GM20000 (cell line): ENCODE data around the gene UTRN.
A peak's percentile ranks its signal among the peaks of the same experiment; 100 is the strongest.

Experiments
- DNase-seq: peaks from one replicate; pipeline ENCODE4 v3.0.0; 2012; ENCODE audit warnings: low spot score
- TF ChIP-seq, protein P1 (sequence below): IDR thresholded peaks from 2 replicates; pipeline ENCODE4 v1.5.1; 2012; ENCODE audit warnings: mild to moderate bottlenecking, control low read depth; ENCODE audit errors: extremely low read depth, missing control alignments

Gene UTRN

DNA sequence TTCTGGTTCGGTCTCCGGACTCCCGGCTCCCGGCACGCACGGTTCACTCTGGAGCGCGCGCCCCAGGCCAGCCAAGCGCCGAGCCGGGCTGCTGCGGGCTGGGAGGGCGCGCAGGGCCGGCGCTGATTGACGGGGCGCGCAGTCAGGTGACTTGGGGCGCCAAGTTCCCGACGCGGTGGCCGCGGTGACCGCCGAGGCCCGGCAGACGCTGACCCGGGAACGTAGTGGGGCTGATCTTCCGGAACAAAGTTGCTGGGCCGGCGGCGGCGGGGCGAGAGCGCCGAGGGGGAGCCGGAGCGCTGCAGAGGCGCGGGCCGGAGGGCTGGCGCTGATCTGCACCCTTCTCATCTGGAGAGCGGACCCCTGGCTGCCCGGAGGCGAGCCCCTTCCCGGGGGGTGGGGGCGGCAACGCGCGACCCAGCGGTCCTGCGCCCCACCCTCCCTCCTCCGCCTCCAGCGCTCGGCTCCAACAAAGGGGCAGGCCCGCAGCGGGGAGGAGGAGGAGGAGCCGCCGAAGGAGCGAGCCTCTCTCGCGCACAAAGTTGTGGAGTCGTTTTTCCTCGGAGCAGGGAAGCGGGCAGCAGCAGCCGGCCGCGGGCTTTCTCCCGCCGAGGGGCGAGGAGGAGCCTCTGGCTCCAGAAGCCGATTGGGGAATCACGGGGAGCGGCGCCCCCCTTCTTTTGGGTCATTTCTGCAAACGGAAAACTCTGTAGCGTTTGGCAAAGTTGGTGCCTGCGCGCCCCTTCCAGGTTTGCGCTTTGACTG, at the start of gene UTRN:
Gene UTRN, plus strand, starts transcription at position 553 of the 765 bp plus-strand sequence. CDS start 6,494 bp downstream, outside the sequence.
- DNase-seq, result peak; percentile 82
- TF ChIP-seq, protein P1, sequence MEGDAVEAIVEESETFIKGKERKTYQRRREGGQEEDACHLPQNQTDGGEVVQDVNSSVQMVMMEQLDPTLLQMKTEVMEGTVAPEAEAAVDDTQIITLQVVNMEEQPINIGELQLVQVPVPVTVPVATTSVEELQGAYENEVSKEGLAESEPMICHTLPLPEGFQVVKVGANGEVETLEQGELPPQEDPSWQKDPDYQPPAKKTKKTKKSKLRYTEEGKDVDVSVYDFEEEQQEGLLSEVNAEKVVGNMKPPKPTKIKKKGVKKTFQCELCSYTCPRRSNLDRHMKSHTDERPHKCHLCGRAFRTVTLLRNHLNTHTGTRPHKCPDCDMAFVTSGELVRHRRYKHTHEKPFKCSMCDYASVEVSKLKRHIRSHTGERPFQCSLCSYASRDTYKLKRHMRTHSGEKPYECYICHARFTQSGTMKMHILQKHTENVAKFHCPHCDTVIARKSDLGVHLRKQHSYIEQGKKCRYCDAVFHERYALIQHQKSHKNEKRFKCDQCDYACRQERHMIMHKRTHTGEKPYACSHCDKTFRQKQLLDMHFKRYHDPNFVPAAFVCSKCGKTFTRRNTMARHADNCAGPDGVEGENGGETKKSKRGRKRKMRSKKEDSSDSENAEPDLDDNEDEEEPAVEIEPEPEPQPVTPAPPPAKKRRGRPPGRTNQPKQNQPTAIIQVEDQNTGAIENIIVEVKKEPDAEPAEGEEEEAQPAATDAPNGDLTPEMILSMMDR, result no peak

DNA sequence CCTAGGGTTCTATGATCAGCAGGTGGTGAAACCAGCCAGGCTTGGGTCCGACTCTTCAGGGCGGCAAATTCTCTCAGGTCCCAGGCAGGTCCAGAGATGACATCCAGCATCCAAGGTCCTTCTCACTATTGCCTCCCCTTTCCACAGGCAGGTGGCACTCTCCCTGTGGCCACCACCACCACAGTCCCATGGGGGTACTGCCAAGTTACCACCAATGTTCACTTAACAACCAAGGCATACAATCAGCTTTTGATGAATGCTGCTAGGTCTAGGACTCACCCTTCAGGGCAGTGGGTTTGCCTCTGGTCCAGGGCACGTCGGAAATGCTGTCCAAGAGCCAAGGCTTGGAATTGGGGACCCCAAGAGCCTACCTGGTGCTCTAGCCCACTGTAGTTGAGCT, 40.4 kb upstream of the UTRN start:
- TF ChIP-seq, protein P1, result no peak

DNA sequence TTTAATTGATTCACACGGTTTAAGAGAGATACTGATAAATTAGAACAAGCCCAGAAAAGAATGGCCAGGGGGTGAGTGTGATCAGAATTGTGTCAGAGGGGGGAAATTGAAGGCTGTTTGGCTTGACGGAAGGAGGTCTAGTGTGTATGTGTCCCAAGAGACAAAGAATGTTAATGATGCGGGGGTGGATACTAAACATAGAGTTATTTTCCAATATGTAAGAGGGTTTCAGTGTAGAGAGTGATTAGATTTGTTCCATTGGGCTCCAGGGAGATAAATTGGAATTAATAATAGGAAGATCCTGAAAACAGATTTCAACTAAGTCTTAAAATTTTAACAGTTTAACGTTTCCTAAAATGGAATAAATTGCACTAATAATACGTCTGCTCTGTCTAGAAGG, 38.1 kb upstream of the UTRN start:
- TF ChIP-seq, protein P1, result no peak
- no peak for DNase-seq

More for the DNA sequence above, 40.4 kb upstream of the UTRN start:
- DNase-seq, result no peak

DNA sequence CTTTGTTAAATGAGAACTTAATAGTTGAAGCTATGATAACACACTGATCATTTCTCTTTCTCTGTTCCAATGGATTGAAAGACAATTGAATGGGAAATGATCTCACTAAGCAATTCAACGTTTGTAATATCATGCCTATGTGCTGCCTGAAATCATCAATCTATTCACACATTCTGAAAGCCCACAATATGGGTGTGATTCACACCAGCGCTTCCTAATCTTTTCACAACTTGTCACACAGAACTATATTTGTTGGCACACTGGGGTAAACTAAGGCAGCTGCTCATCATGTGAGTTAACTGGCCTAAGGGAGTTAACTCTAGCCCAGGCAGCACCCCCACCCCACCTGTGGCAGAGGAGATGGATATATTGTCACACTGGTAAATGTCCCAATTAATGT, 37.1 kb upstream of the UTRN start:
- DNase-seq, result no peak
- TF ChIP-seq, protein P1, result no peak

DNA sequence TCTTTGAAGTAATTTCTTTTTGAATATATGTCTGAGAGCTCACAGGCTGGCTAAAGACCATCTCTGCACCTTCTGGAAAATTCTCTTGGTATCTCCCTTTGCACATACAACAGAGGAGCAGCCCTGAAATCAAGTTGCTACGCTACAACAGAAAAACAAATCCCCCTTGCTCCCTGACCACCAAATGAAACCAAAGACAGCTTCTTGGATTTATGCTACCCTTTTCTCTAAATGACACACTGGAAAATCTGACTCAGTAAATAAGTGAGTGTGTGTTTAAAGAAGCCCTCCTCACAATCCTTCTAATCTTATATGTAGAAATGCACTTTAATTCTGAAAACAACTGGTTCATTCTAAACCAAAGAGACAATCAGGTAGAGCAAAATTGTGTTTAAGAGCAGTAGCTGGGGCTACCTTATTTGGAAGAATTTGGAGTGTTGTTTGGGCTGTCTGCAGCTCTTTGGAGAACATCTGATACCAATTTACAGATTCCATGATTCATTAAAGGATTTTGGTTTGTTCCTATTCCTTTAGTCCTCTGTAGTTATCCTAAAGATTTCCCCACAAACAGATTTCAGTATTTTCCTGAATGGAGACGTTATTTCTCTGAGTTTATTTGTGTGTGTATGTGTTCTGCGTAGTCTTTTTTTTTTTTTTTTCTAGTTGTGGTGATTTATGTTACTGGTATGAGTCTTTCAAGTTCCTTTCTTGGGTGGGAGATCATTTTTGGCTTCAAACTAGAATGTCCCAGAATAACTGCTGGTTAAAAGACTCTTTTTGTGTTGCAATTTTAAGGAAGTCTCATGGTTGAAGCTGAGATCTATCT, 36.4 kb upstream of the UTRN start:
- no peak for DNase-seq
- TF ChIP-seq, protein P1, result no peak

DNA sequence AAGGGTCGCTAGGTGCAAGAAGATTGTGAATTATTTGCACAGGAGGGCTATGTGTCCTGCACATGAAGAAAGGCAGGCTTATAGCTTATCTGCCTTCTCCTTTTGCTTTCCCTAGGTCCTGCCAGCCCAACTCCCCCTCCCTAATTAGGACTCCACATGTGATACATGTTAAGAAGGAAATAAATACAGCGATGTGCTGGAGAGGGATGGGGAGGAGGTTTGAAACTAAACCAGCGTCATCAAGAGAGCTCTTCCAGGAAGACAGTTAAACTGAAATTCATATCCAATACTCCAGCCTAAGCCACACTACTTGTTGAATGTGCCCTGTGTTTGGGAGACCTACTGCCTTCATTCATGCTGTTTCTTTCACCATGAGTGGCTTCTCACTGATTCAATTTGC, 34.9 kb upstream of the UTRN start:
- TF ChIP-seq, protein P1, result no peak
- DNase-seq, result no peak

DNA sequence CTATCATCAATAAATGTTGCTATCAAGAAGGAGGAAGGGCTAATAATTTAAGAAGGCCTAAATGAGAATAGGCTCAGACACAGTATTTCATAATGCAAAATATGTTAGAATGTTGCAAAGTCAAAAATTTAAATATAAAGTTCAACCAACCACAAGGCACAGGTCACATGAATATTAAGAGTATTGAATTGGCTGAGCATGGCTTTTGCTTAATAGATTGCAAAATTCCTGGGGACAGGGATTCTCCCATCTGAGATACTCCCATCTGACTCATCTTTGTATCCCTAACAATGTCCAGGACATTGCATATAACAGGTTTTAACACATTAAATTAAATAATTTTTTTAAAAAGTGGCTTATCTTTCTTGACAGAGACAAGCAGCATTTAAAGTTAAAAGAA, 32.9 kb upstream of the UTRN start:
- DNase-seq, result no peak
- TF ChIP-seq, protein P1, result no peak
